GM15510 (cell line): ENCODE data around the gene CLCN3.

Experiments used
- POLR2A ChIP-seq: IDR thresholded peaks from 3 replicates; pipeline ENCODE4 v1.6.1; 2011; ENCODE audit warnings: borderline replicate concordance; ENCODE audit not compliant: insufficient read length; ENCODE audit errors: extremely low read depth

Gene CLCN3

GRCh38 chr4:169659716-169660670 lies 39.6 kb downstream of the CLCN3 start:
- no peak for TF ChIP-seq POLR2A

- TF ChIP-seq POLR2A = no peak
Measured at GRCh38 chr4:169660929-169661328, 40.6 kb downstream of the CLCN3 start.

- TF ChIP-seq POLR2A = no peak
Measured at GRCh38 chr4:169661761-169662160, 41.4 kb downstream of the CLCN3 start.

GRCh38 chr4:169662206-169662605 lies 41.8 kb downstream of the CLCN3 start:
- no peak for TF ChIP-seq POLR2A

GRCh38 chr4:169663402-169663801 lies 43.0 kb downstream of the CLCN3 start:
- no peak for TF ChIP-seq POLR2A

GRCh38 chr4:169663831-169664230 lies 43.5 kb downstream of the CLCN3 start:
- TF ChIP-seq POLR2A = no peak

GRCh38 chr4:169664615-169665014 lies 44.2 kb downstream of the CLCN3 start:
- no peak for TF ChIP-seq POLR2A

GRCh38 chr4:169665046-169665737 lies 44.8 kb downstream of the CLCN3 start:
- no peak for TF ChIP-seq POLR2A

- no peak for TF ChIP-seq POLR2A
Measured at GRCh38 chr4:169668069-169668721, 47.8 kb downstream of the CLCN3 start.

GRCh38 chr4:169675825-169676224 lies 55.4 kb downstream of the CLCN3 start:
- no peak for TF ChIP-seq POLR2A

- TF ChIP-seq POLR2A = no peak
Measured at GRCh38 chr4:169677150-169677748, 56.9 kb downstream of the CLCN3 start.

- TF ChIP-seq POLR2A = no peak
Measured at GRCh38 chr4:169682372-169683047, 62.1 kb downstream of the CLCN3 start.

- no peak for TF ChIP-seq POLR2A
Measured at GRCh38 chr4:169689681-169690080, 69.3 kb downstream of the CLCN3 start.

GRCh38 chr4:169690787-169691186 lies 70.4 kb downstream of the CLCN3 start:
- no peak for TF ChIP-seq POLR2A
